CD4-positive, alpha-beta T cell (primary cell): ENCODE measurements around the gene IQSEC3. TPM values are rescaled to one million over a fixed set of nuclear protein-coding genes. Genes with fewer than 3 reads are reported as not detected.
A peak's percentile ranks its signal among the peaks of the same experiment; 100 is the strongest.

Experiments
- ATAC-seq: fragments of 200-7000 bp; cut with Tn5 transposase; one replicate; pipeline ENCODE4 v1.10.0; 2022; ENCODE audit warnings: mild to moderate bottlenecking; ENCODE audit not compliant: poor library complexity
- CTCF ChIA-PET: fragments of 350-600 bp; sonication (Branson Sonifier 250); formaldehyde crosslinking; loops from one replicate; lab custom pipeline; 2021; ENCODE audit warnings: antibody characterized with exemption, inconsistent platforms; lab: Charles Lee
- POLR2A ChIA-PET: fragments of 350-600 bp; sonication (Branson Sonifier 250); formaldehyde crosslinking; loops from one replicate; lab custom pipeline; 2021; ENCODE audit warnings: antibody characterized with exemption, inconsistent platforms; lab: Charles Lee
- DNase-seq, 14 experiments: peaks; one replicate each; pipeline ENCODE4 v3.0.0-alpha.2; 2013 to 2020; ENCODE audit warnings: mixed read lengths in 2 of 14
- H3K27ac ChIP-seq, 2 donors: one replicate each; pipeline versions ENCODE4 v1.5.1 to v1.7.0; 2013; ENCODE audit warnings: low read length in 2 of 2, low read depth in 1 of 2, mild to moderate bottlenecking in 1 of 2
- H3K27me3 ChIP-seq, 2 experiments: 1 replicate in 1 of 2; 2 replicates in 1 of 2; pipeline versions ENCODE4 v1.6.1 to v1.7.0; 2013; ENCODE audit warnings: low read length in 2 of 2, control low read depth in 1 of 2, mild to moderate bottlenecking in 1 of 2, moderate library complexity in 1 of 2; ENCODE audit not compliant: insufficient read depth in 2 of 2, control insufficient read depth in 1 of 2
- H3K36me3 ChIP-seq: one replicate; pipeline ENCODE4 v1.6.1; 2013; ENCODE audit warnings: low read length, control low read depth; ENCODE audit not compliant: insufficient read depth
- H3K4me1 ChIP-seq: one replicate; pipeline ENCODE4 v1.6.1; 2013; ENCODE audit warnings: low read length, control low read depth; ENCODE audit not compliant: insufficient read depth
- H3K4me3 ChIP-seq: one replicate; pipeline ENCODE4 v1.5.1; 2013; ENCODE audit warnings: mild to moderate bottlenecking, low read length, moderate library complexity
- H3K9me3 ChIP-seq, 2 experiments: 1 replicate in 1 of 2; 2 replicates in 1 of 2; pipeline versions ENCODE4 v1.6.1 to v1.7.0; 2013; ENCODE audit warnings: low read length in 2 of 2, mild to moderate bottlenecking in 2 of 2, control low read depth in 1 of 2, moderate library complexity in 1 of 2; ENCODE audit not compliant: control insufficient read depth in 1 of 2, insufficient read depth in 1 of 2
- H3K27ac Mint-ChIP-seq: one replicate; pipeline ENCODE4 v1.8.0; 2020; ENCODE audit warnings: mixed read lengths
- H3K27me3 Mint-ChIP-seq: one replicate; pipeline ENCODE4 v1.8.0; 2021; ENCODE audit warnings: mixed read lengths
- H3K36me3 Mint-ChIP-seq: one replicate; pipeline ENCODE4 v1.8.0; 2021; ENCODE audit warnings: low read depth, mixed read lengths
- H3K4me1 Mint-ChIP-seq: one replicate; pipeline ENCODE4 v1.8.0; 2021; ENCODE audit warnings: low read depth, mixed read lengths
- H3K4me3 Mint-ChIP-seq: one replicate; pipeline ENCODE4 v1.8.0; 2020; ENCODE audit warnings: mild to moderate bottlenecking, mixed read lengths
- H3K9me3 Mint-ChIP-seq: one replicate; pipeline ENCODE4 v1.8.0; 2020; ENCODE audit warnings: mixed read lengths
- CTCF ChIP-seq: fragments of 200-600 bp; IDR thresholded peaks from one replicate; pipeline ENCODE4 v1.8.0; 2022; ENCODE audit warnings: antibody characterized with exemption, mild to moderate bottlenecking
- intact Hi-C, 2 experiments: fragments of 100-400 bp; cut with DNase I in 1 of 2; cut with micrococcal nuclease in 1 of 2; formaldehyde crosslinking; loops; one replicate each; pipeline versions ENCODE4 v1.15.1 to v1.9.0; 2023 to 2025; cut with DNase I, micrococcal nuclease
- total RNA-seq, 174 experiments: library from RNA in 2 of 174; stranded (reverse) in 2 of 174; gene quantifications; one replicate each; pipeline ENCODE4 v1.2.3 and lab custom pipeline; 2021 to 2026

IQSEC3 gene
- total RNA-seq, 2 experiments from 2014 or later, result 0.19 TPM; not detected in 1

GRCh38 chr12:109446-109845 lies 42.9 kb downstream of the IQSEC3 start:
- no peak overlapping the region for H3K27ac ChIP-seq
- no peak overlapping the region for H3K4me3 ChIP-seq
- Mint-ChIP-seq H3K27ac (no peak overlapping the region), H3K36me3 (no peaks in the 10 kb centered on the region), H3K27me3 (peaks cover 22% of the 10 kb centered on the region), H3K9me3 (no peaks in the 10 kb centered on the region), H3K4me3 (no peak overlapping the region), H3K4me1 (peaks cover 10% of the 10 kb centered on the region)
- ATAC-seq (no peak), DNase-seq (no peak)
- H3K36me3 ChIP-seq, result no peaks in the 10 kb centered on the region
- ChIA-PET CTCF (no interaction called here), POLR2A (no interaction called here)
- peaks cover 4 to 6% of the 10 kb centered on the region in 2 experiments for H3K27me3 ChIP-seq
- intact Hi-C loops, result no loop called here
- H3K4me1 ChIP-seq, result peaks cover 9% of the 10 kb centered on the region
- TF ChIP-seq CTCF, result no peak
- peaks cover 0 to 10% of the 10 kb centered on the region in 2 experiments for H3K9me3 ChIP-seq

GRCh38 chr12:109872-110271 lies 43.3 kb downstream of the IQSEC3 start:
- peaks cover 4% of the 10 kb centered on the region for H3K4me1 ChIP-seq
- H3K36me3 Mint-ChIP-seq, result no peaks in the 10 kb centered on the region
- no peak for TF ChIP-seq CTCF
- ChIA-PET POLR2A (no interaction called here), CTCF (no interaction called here)
- H3K4me3 Mint-ChIP-seq, result no peak overlapping the region
- H3K27ac ChIP-seq, result no peak overlapping the region
- H3K27me3 ChIP-seq, result peaks cover 5 to 6% of the 10 kb centered on the region in 2 experiments
- H3K27ac Mint-ChIP-seq, result no peak overlapping the region
- H3K9me3 Mint-ChIP-seq, result no peaks in the 10 kb centered on the region
- intact Hi-C loops, result no loop called here
- no peak overlapping the region for H3K4me3 ChIP-seq
- ATAC-seq (no peak), DNase-seq (no peak)
- H3K36me3 ChIP-seq, result no peaks in the 10 kb centered on the region
- peaks cover 26% of the 10 kb centered on the region for H3K27me3 Mint-ChIP-seq
- peaks cover 10% of the 10 kb centered on the region for H3K4me1 Mint-ChIP-seq
- H3K9me3 ChIP-seq, result peaks cover 0 to 5% of the 10 kb centered on the region in 2 experiments

- no peak for ATAC-seq
Observed at GRCh38 chr12:111699-112493, 45.3 kb downstream of the IQSEC3 start.

More at GRCh38 chr12:111699-112493, 45.3 kb downstream of the IQSEC3 start:
- Mint-ChIP-seq H3K9me3 (no peaks in the 10 kb centered on the region), H3K36me3 (no peaks in the 10 kb centered on the region), H3K4me1 (peaks cover 10% of the 10 kb centered on the region), H3K27me3 (peaks cover 40% of the 10 kb centered on the region), H3K27ac (no peak overlapping the region), H3K4me3 (no peak overlapping the region)
- intact Hi-C loops, result no loop called here
- POLR2A ChIA-PET, result no interaction called here
- H3K9me3 ChIP-seq, result no peaks in the 10 kb centered on the region
- H3K4me1 ChIP-seq, result peaks cover 4% of the 10 kb centered on the region
- peak in 3 of 14 experiments; percentile 9 to 57 (median 42) for DNase-seq
- peaks cover 7% of the 10 kb centered on the region in 2 experiments for H3K27me3 ChIP-seq
- H3K27ac ChIP-seq, result no peak overlapping the region
- H3K36me3 ChIP-seq, result no peaks in the 10 kb centered on the region
- no peak for TF ChIP-seq CTCF
- CTCF ChIA-PET, result no interaction called here
- H3K4me3 ChIP-seq, result no peak overlapping the region
